Measurements from ENCODE around the gene AFF4.

The AFF4 gene

DNA sequence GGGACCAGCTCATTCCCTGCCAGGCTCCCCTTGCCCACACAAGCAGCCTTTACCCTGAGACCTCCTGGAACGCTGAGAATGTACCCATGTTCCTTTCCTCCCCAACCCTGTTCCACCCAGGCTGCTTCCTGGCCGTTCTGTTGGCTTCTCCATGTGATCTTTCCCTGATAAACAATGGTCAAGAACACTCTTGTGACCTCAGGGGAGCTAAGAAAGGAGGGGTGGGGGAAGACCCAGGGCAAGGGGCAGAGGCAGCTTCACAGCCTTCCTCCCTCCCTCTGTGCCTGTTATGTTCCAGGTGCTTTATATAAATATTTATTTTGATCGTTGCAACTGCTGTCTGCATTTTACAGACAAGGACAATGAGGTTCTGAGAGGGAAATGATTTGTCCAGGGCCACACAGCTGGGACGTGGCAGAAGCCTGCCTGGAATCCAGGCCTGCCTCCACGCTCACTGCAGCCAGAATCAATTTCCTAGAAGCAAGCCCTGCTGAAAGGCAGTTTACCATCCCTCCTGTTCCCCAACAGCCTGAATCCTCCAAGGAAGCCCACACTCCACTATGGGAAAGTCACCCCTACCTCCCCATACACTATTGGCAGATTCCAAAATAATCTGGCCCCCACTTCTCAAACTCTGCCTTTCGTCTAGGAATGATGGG lies 136.9 kb downstream of the AFF4 start:
- no peak for DNase-seq

DNA sequence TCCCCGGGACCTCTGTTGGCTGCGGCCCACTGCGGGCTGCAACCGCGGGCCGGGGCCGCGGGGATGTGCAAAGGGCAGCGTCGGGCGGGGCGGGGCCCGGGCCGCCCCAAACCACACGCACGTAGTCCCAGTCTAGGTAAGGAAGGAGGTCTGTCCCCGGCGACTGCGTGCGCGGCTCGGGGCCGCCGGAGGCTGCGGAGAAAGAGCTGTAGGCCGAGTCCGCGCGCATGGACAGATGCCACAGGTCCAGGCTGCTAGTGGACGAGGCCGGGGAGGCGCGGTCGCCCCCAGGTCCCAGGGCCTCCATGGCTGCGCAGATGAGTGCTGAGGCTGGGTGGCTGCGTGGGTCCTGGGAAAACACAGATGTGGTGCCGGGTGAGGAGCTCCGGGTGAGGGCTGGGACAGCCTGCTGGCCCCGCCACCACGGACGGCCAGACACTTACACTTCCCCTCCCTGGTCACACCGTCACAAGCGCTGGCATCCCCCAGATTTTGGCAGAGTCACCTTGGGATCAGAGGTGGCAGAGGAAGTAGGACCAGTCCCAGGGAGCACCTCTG lies 137.5 kb downstream of the AFF4 start:
- DNase-seq = no peak

Data from fibroblast of skin of scalp (primary cell).